Activated CD4-positive, alpha-beta memory T cell treated with anti-CD3 and anti-CD28 coated beads, Interleukin-2, amount 10 ng/mL, durations not matched to agents 7 days and 5 days (primary cell): ENCODE data around the gene PJVK. TPM values are rescaled to one million over a fixed set of nuclear protein-coding genes. Genes with fewer than 3 reads are reported as not detected.

Source experiments
- CTCF ChIA-PET: fragments of 350-600 bp; sonication (Branson Sonifier 250); formaldehyde crosslinking; loops from one replicate; lab custom pipeline; 2021; ENCODE audit warnings: antibody characterized with exemption, inconsistent platforms; lab: Charles Lee
- POLR2A ChIA-PET: fragments of 350-600 bp; sonication (Branson Sonifier 250); formaldehyde crosslinking; loops from one replicate; lab custom pipeline; 2021; ENCODE audit warnings: antibody characterized with exemption; lab: Charles Lee
- DNase-seq: peaks from one replicate; pipeline ENCODE4 v3.0.0-alpha.2; 2020
- H3K27ac Mint-ChIP-seq: one replicate; pipeline ENCODE4 v1.8.0; 2021; ENCODE audit warnings: mild to moderate bottlenecking, mixed read lengths
- H3K27me3 Mint-ChIP-seq: one replicate; pipeline ENCODE4 v1.8.0; 2021; ENCODE audit warnings: mixed read lengths
- H3K36me3 Mint-ChIP-seq: one replicate; pipeline ENCODE4 v1.8.0; 2021; ENCODE audit warnings: low read depth, mixed read lengths
- H3K4me1 Mint-ChIP-seq: one replicate; pipeline ENCODE4 v1.8.0; 2021; ENCODE audit warnings: mixed read lengths
- H3K4me3 Mint-ChIP-seq: one replicate; pipeline ENCODE4 v1.8.0; 2021; ENCODE audit warnings: mild to moderate bottlenecking, mixed read lengths
- H3K9me3 Mint-ChIP-seq: one replicate; pipeline ENCODE4 v1.8.0; 2021; ENCODE audit warnings: mixed read lengths
- total RNA-seq, 2 experiments: library from RNA; stranded (reverse); gene quantifications; one replicate each; pipeline ENCODE4 v1.2.3, GENCODE V29; 2021

The PJVK gene
- total RNA-seq, 2 experiments from 2014 or later: 0.91 to 1.1 TPM

- H3K36me3 Mint-ChIP-seq: peaks cover 73% of the 10 kb centered on the region
- no peaks in the 10 kb centered on the region for H3K9me3 Mint-ChIP-seq
- no peak overlapping the region for H3K4me3 Mint-ChIP-seq
- no peaks in the 10 kb centered on the region for H3K27me3 Mint-ChIP-seq
- ChIA-PET CTCF (no interaction called here), POLR2A (no interaction called here)
- no peak overlapping the region for H3K27ac Mint-ChIP-seq
- no peak for DNase-seq
- H3K4me1 Mint-ChIP-seq: peaks cover 16% of the 10 kb centered on the region
These were observed 40.4 kb downstream of the PJVK start for GRCh38 chr2:178491612-178492011.

- no peaks in the 10 kb centered on the region for H3K27me3 Mint-ChIP-seq
- POLR2A ChIA-PET: interaction anchor here (1.0 kb wide), 1 partner anchor 12 kb away, joined by 3 read pairs; no protein-coding TSS in a partner anchor
- no peak for DNase-seq
- no peak overlapping the region for H3K27ac Mint-ChIP-seq
- no peak overlapping the region for H3K4me3 Mint-ChIP-seq
- H3K36me3 Mint-ChIP-seq: peaks cover 69% of the 10 kb centered on the region
- no peaks in the 10 kb centered on the region for H3K9me3 Mint-ChIP-seq
- peaks cover 6% of the 10 kb centered on the region for H3K4me1 Mint-ChIP-seq
- CTCF ChIA-PET: interaction anchor here (1.2 to 1.6 kb wide), 2 partner anchors 16 to 101 kb away, joined by 3 to 4 read pairs; no protein-coding TSS in a partner anchor
These were observed 44.9 kb downstream of the PJVK start for GRCh38 chr2:178496049-178496448.

- Mint-ChIP-seq H3K4me3 (no peak overlapping the region), H3K4me1 (peaks cover 4% of the 10 kb centered on the region), H3K9me3 (no peaks in the 10 kb centered on the region), H3K27me3 (no peaks in the 10 kb centered on the region), H3K36me3 (peaks cover 76% of the 10 kb centered on the region), H3K27ac (no peak overlapping the region)
- ChIA-PET CTCF (interaction anchor here (1.0 kb wide), 1 partner anchor 10 kb away, joined by 3 read pairs; no protein-coding TSS in a partner anchor), POLR2A (interaction anchor here (0.7 kb wide), 1 partner anchor 47 kb away, joined by 3 read pairs; the partner anchor contains the start of genes PJVK and PRKRA)
- no peak for DNase-seq
These were observed 47.0 kb downstream of the PJVK start for GRCh38 chr2:178498137-178498536.

GRCh38 chr2:178499640-178500039 lies 48.5 kb downstream of the PJVK start:
- no peak overlapping the region for H3K4me3 Mint-ChIP-seq
- H3K27me3 Mint-ChIP-seq: no peaks in the 10 kb centered on the region
- peaks cover 78% of the 10 kb centered on the region for H3K36me3 Mint-ChIP-seq
- H3K4me1 Mint-ChIP-seq: peaks cover 4% of the 10 kb centered on the region
- ChIA-PET POLR2A (no interaction called here), CTCF (interaction anchor here (1.5 kb wide), 1 partner anchor 23 kb away, joined by 4 read pairs; no protein-coding TSS in a partner anchor)
- DNase-seq: no peak
- H3K27ac Mint-ChIP-seq: no peak overlapping the region
- no peaks in the 10 kb centered on the region for H3K9me3 Mint-ChIP-seq

GRCh38 chr2:178502751-178503150 lies 51.6 kb downstream of the PJVK start:
- H3K4me3 Mint-ChIP-seq: no peak overlapping the region
- peaks cover 9% of the 10 kb centered on the region for H3K4me1 Mint-ChIP-seq
- H3K27ac Mint-ChIP-seq: no peak overlapping the region
- CTCF ChIA-PET: no interaction called here
- no peaks in the 10 kb centered on the region for H3K9me3 Mint-ChIP-seq
- POLR2A ChIA-PET: interaction anchor here (0.9 to 1.2 kb wide), 2 partner anchors 20 to 28 kb away, joined by 3 read pairs; no protein-coding TSS in a partner anchor
- H3K27me3 Mint-ChIP-seq: no peaks in the 10 kb centered on the region
- no peak for DNase-seq
- H3K36me3 Mint-ChIP-seq: peaks cover 67% of the 10 kb centered on the region

- Mint-ChIP-seq H3K9me3 (no peaks in the 10 kb centered on the region), H3K36me3 (peaks cover 55% of the 10 kb centered on the region)
These were observed 54.9 kb downstream of the PJVK start for GRCh38 chr2:178506101-178506500.

GRCh38 chr2:178506524-178506923 lies 55.3 kb downstream of the PJVK start:
- Mint-ChIP-seq H3K4me1 (peaks cover 19% of the 10 kb centered on the region), H3K9me3 (no peaks in the 10 kb centered on the region), H3K27me3 (no peaks in the 10 kb centered on the region), H3K36me3 (peaks cover 51% of the 10 kb centered on the region), H3K4me3 (no peak overlapping the region), H3K27ac (no peak overlapping the region)
- CTCF ChIA-PET: interaction anchor here (1.4 kb wide), 1 partner anchor 26 kb away, joined by 3 read pairs; the partner anchor contains the start of gene PLEKHA3
- DNase-seq: no peak
- POLR2A ChIA-PET: no interaction called here

More at GRCh38 chr2:178506101-178506500, 54.9 kb downstream of the PJVK start:
- ChIA-PET POLR2A (no interaction called here), CTCF (no interaction called here)
- H3K4me3 Mint-ChIP-seq: no peak overlapping the region
- H3K27me3 Mint-ChIP-seq: no peaks in the 10 kb centered on the region
- H3K4me1 Mint-ChIP-seq: peaks cover 19% of the 10 kb centered on the region
- no peak for DNase-seq
- no peak overlapping the region for H3K27ac Mint-ChIP-seq

GRCh38 chr2:178506949-178507348 lies 55.8 kb downstream of the PJVK start:
- H3K27ac Mint-ChIP-seq: no peak overlapping the region

GRCh38 chr2:178508646-178509045 lies 57.5 kb downstream of the PJVK start:
- H3K9me3 Mint-ChIP-seq: no peaks in the 10 kb centered on the region
- H3K4me1 Mint-ChIP-seq: peaks cover 33% of the 10 kb centered on the region
- ChIA-PET POLR2A (interaction anchor here (1.0 to 1.5 kb wide), 2 partner anchors 9 to 12 kb away, joined by 3 to 4 read pairs; no protein-coding TSS in a partner anchor), CTCF (interaction anchor here (0.8 to 0.9 kb wide), 2 partner anchors 11 to 397 kb away, joined by 3 read pairs; no protein-coding TSS in a partner anchor)
- DNase-seq: no peak
- no peak overlapping the region for H3K4me3 Mint-ChIP-seq
- no peak overlapping the region for H3K27ac Mint-ChIP-seq
- no peaks in the 10 kb centered on the region for H3K27me3 Mint-ChIP-seq
- H3K36me3 Mint-ChIP-seq: peaks cover 47% of the 10 kb centered on the region

More at GRCh38 chr2:178506949-178507348, 55.8 kb downstream of the PJVK start:
- Mint-ChIP-seq H3K4me3 (no peak overlapping the region), H3K27me3 (no peaks in the 10 kb centered on the region), H3K9me3 (no peaks in the 10 kb centered on the region), H3K36me3 (peaks cover 51% of the 10 kb centered on the region), H3K4me1 (peaks cover 22% of the 10 kb centered on the region)
- POLR2A ChIA-PET: interaction anchor here (1.5 kb wide), 1 partner anchor 11 kb away, joined by 4 read pairs; no protein-coding TSS in a partner anchor
- CTCF ChIA-PET: interaction anchor here (1.4 kb wide), 1 partner anchor 27 kb away, joined by 3 read pairs; the partner anchor contains the start of gene PLEKHA3
- DNase-seq: no peak

- Mint-ChIP-seq H3K27ac (no peak overlapping the region), H3K27me3 (no peaks in the 10 kb centered on the region), H3K4me3 (no peak overlapping the region), H3K9me3 (no peaks in the 10 kb centered on the region), H3K36me3 (peaks cover 44% of the 10 kb centered on the region), H3K4me1 (peaks cover 50% of the 10 kb centered on the region)
- DNase-seq: no peak
- ChIA-PET CTCF (interaction anchor here (1.4 kb wide), 1 partner anchor 13 kb away, joined by 3 read pairs; no protein-coding TSS in a partner anchor), POLR2A (no interaction called here)
These were observed 59.2 kb downstream of the PJVK start for GRCh38 chr2:178510384-178510783.

Other genes with a start within 250 kb of the PJVK start
- gene PRKRA, start 203 bp upstream of the PJVK start, total RNA-seq: 10 to 100 TPM; 35.4 to 36.5 TPM
- gene FKBP7, start 27.2 kb downstream of the PJVK start, total RNA-seq: 1 to 10 TPM; 1.6 to 1.8 TPM
- gene PLEKHA3, start 29.1 kb downstream of the PJVK start, total RNA-seq: 10 to 100 TPM; 27.7 to 28.7 TPM